Measurements from ENCODE around the gene UMAD1. TPM values are rescaled to one million over a fixed set of nuclear protein-coding genes. Genes with fewer than 3 reads are reported as not detected.

Gene UMAD1
- total and polyA plus RNA-seq, 2 of the 4 experiments (the other 2 are of a cell fraction), result 5.2 to 8.4 TPM

- Histone ChIP-seq H2AFZ (replicated peaks; ENCODE audit: low read length, poor library complexity) (no peak overlapping the region), H2BK15ac (ENCODE audit: low read depth, low read length) (no peak overlapping the region), H3K27me3 (ENCODE audit: control insufficient read depth, insufficient read depth, low read length) (no peaks in the 10 kb centered on the region), H2AK9ac (replicated peaks; ENCODE audit: low read depth, low read length, poor library complexity) (no peak overlapping the region), H3K27ac (ENCODE audit: insufficient read depth, low read length) (no peak overlapping the region), H4K91ac (ENCODE audit: insufficient read depth, low read depth, low read length) (no peak overlapping the region), H3K23ac (ENCODE audit: low read depth, low read length) (no peak overlapping the region), H3K4me2 (ENCODE audit: low read depth, low read length) (no peak overlapping the region), H3K36me3 (ENCODE audit: control insufficient read depth, insufficient read depth, low read length) (no peaks in the 10 kb centered on the region), H3K4me1 (ENCODE audit: control insufficient read depth, insufficient read depth, low read length) (no peaks in the 10 kb centered on the region), H3K79me1 (ENCODE audit: low read depth in 1 of 2, low read length in 2 of 2) (no peaks in the 10 kb centered on the region), H2BK5ac (ENCODE audit: low read depth, low read length, poor library complexity, severe bottlenecking) (no peak overlapping the region), H3K9ac (ENCODE audit: low read depth, low read length) (no peak overlapping the region), H2BK20ac (ENCODE audit: low read depth, low read length) (no peak overlapping the region), H3K9me3 (ENCODE audit: control insufficient read depth, insufficient read depth, low read length) (no peaks in the 10 kb centered on the region), H3K9me1 (ENCODE audit: insufficient read depth, low read length) (no peaks in the 10 kb centered on the region), H4K8ac (ENCODE audit: low read depth in 2 of 2, low read length in 2 of 2) (no peak overlapping the region), H3K18ac (ENCODE audit: low read depth, low read length) (no peak overlapping the region), H3K56ac (ENCODE audit: extremely low read depth, insufficient read depth, low read length) (no peak overlapping the region), H4K20me1 (ENCODE audit: insufficient read depth, low read length) (no peaks in the 10 kb centered on the region), H3K4ac (ENCODE audit: low read depth, low read length) (no peak overlapping the region), H4K5ac (ENCODE audit: low read depth, low read length) (no peak overlapping the region), H2AK5ac (ENCODE audit: low read depth, low read length) (no peak overlapping the region), H3K4me3 (ENCODE audit: insufficient read depth, low read depth, low read length) (no peak overlapping the region), H2BK120ac (ENCODE audit: low read depth, low read length) (no peak overlapping the region), H3K14ac (replicated peaks; ENCODE audit: low read depth, low read length) (no peak overlapping the region; the same call in 1 of the 2 replicates)
- dilution Hi-C loops (cut with HindIII; ENCODE audit: low sequenced_read_pairs, unreplicated experiment), result no loop called here
- ChIA-PET CTCF (interaction anchor here (1.1 kb wide), 1 partner anchor 14 kb away, joined by 5 read pairs; no protein-coding TSS in a partner anchor), POLR2A (ENCODE audit: unreplicated experiment) (no interaction called here)
- TF ChIP-seq, protein P1, sequence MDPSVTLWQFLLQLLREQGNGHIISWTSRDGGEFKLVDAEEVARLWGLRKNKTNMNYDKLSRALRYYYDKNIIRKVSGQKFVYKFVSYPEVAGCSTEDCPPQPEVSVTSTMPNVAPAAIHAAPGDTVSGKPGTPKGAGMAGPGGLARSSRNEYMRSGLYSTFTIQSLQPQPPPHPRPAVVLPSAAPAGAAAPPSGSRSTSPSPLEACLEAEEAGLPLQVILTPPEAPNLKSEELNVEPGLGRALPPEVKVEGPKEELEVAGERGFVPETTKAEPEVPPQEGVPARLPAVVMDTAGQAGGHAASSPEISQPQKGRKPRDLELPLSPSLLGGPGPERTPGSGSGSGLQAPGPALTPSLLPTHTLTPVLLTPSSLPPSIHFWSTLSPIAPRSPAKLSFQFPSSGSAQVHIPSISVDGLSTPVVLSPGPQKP (IDR thresholded peaks at IDR 0.05; ENCODE audit: borderline replicate concordance, low read depth, low read length), result no peak
- TF ChIP-seq, protein P2, sequence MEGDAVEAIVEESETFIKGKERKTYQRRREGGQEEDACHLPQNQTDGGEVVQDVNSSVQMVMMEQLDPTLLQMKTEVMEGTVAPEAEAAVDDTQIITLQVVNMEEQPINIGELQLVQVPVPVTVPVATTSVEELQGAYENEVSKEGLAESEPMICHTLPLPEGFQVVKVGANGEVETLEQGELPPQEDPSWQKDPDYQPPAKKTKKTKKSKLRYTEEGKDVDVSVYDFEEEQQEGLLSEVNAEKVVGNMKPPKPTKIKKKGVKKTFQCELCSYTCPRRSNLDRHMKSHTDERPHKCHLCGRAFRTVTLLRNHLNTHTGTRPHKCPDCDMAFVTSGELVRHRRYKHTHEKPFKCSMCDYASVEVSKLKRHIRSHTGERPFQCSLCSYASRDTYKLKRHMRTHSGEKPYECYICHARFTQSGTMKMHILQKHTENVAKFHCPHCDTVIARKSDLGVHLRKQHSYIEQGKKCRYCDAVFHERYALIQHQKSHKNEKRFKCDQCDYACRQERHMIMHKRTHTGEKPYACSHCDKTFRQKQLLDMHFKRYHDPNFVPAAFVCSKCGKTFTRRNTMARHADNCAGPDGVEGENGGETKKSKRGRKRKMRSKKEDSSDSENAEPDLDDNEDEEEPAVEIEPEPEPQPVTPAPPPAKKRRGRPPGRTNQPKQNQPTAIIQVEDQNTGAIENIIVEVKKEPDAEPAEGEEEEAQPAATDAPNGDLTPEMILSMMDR (conservative IDR thresholded peaks at IDR 0.05; ENCODE audit: low read depth, low read length), result no peak
- no peak for TF ChIP-seq RCOR1 (IDR thresholded peaks at IDR 0.05; ENCODE audit: insufficient replicate concordance, low read length)
- TF ChIP-seq CHD1 (IDR thresholded peaks at IDR 0.05; ENCODE audit: low read depth, low read length), result no peak
- TF ChIP-seq RFX5 (IDR thresholded peaks at IDR 0.05; ENCODE audit: low read depth, low read length), result no peak
- TF ChIP-seq MAZ (IDR thresholded peaks at IDR 0.05; ENCODE audit: borderline replicate concordance, low read depth, low read length), result no peak
- TF ChIP-seq, protein P3, sequence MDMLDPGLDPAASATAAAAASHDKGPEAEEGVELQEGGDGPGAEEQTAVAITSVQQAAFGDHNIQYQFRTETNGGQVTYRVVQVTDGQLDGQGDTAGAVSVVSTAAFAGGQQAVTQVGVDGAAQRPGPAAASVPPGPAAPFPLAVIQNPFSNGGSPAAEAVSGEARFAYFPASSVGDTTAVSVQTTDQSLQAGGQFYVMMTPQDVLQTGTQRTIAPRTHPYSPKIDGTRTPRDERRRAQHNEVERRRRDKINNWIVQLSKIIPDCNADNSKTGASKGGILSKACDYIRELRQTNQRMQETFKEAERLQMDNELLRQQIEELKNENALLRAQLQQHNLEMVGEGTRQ (IDR thresholded peaks at IDR 0.05; ENCODE audit: low read depth, low read length), result no peak
- no peak for TF ChIP-seq NFE2L2 (IDR thresholded peaks at IDR 0.05; ENCODE audit: low read depth, low read length)
- TF ChIP-seq FOS (IDR thresholded peaks at IDR 0.05; ENCODE audit: low read depth, low read length), result no peak
- TF ChIP-seq MXI1 (IDR thresholded peaks at IDR 0.05; ENCODE audit: borderline replicate concordance, low read depth, low read length), result no peak
- no peak for TF ChIP-seq BHLHE40 (IDR thresholded peaks at IDR 0.05; ENCODE audit: low read depth, low read length)
- no peak for TF ChIP-seq CEBPB (IDR thresholded peaks at IDR 0.05; ENCODE audit: low read depth, low read length)
- no peak for TF ChIP-seq SMC3 (IDR thresholded peaks at IDR 0.05; ENCODE audit: low read depth, low read length)
- TF ChIP-seq MAFK (IDR thresholded peaks at IDR 0.05; ENCODE audit: low read depth, low read length), result no peak
- TF ChIP-seq POLR2A (IDR thresholded peaks at IDR 0.05; ENCODE audit: low read depth, low read length), result no peak
- TF ChIP-seq RAD21 (IDR thresholded peaks at IDR 0.05; ENCODE audit: low read length), result no peak
- no peak for ATAC-seq (ENCODE audit: low read depth)
- DNase-seq, result no peak
- in situ Hi-C loops (cut with MboI; ENCODE audit: low sequenced_read_pairs), result loop anchor here (25.0 kb wide), 1 partner anchor 313 kb away; no protein-coding TSS in a partner anchor
- intact Hi-C loops (cut with micrococcal nuclease), result no loop called here
- no CpG with 5 or more reads among the region's 2 CpGs for WGBS, 2 experiments (ENCODE audit: extremely low coverage in 2 of 2, insufficient read length in 1 of 2)
- no TSS peak for BruUV-seq (replicated peaks)
Measured at GRCh38 chr7:7750571-7751242, 110.2 kb downstream of the UMAD1 start.
